HG03095 (cell line): Measurements from ENCODE around the gene RPL35A.

Experiments used
- ATAC-seq: cut with Tn5 transposase; IDR thresholded peaks from one replicate; pipeline ENCODE4 v1.9.1; 2021; ENCODE audit warnings: moderate library complexity; ENCODE audit not compliant: unreplicated experiment

Gene RPL35A

DNA sequence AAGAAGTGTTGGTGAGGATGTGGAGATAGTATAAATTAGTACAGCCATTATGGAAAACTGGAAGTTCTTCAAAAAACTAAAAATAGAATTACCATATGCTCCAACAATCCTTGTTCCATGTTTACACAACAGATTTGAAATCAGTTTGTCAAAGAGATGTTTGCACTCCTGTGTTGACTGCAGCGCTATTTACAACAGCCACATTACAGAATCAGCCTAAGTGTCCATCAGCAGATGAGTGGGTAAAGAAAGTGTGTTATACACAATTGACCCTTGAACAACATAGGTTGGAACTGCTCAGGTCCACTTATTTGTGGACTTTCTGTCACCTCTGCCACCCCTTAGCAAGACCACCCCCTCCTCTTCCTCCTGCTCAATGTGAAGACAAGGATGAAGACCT lies 44.7 kb downstream of the RPL35A start:
- ATAC-seq: no peak

DNA sequence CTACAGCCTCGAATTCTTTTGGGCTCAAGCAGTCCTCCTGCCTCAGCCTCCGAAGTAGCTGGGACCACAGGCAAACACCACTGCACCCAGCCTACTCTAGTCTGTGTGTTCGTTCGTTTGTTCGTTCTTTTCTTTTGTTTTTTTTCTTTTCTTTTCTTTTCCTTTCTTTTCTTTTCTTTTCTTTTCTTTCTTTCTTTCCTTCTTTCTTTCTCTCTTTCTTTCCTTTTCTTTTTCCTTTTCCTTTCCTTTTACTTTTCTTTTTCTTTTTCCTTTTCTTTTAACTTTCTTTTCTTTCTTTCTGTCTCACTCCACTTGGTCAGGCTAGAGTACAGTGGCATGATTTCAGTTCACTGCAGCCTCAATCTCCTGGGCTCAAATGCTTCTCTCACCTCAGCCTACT lies 46.9 kb downstream of the RPL35A start:
- no peak for ATAC-seq

DNA sequence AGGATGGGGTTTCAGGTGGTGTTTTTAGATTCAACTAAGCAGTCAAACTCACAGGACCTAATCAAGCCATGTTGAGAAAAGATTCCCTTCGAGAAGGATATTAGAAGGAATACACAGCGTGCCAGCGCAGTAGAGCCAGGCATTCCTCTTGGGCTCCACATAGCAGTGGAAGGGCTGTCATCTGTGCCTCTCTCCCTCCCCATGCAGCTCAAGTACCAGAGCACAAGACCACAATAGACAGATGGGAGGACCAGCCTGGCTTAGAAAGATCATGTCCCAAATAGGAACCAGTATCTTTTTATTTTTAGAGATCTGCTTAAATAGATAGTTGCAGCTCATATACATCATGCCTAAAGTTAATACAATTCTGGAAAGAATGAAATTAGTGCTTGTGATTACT lies 47.9 kb downstream of the RPL35A start:
- no peak for ATAC-seq
